Hepatocyte (in vitro differentiated cells): ENCODE measurements around the gene TJP2. TPM values are rescaled to one million over a fixed set of nuclear protein-coding genes. Genes with fewer than 3 reads are reported as not detected.

Source experiments
- DNase-seq: peaks from one replicate; pipeline ENCODE4 v3.0.0-alpha.2; 2016; ENCODE audit warnings: low spot score
- H2AFZ ChIP-seq: fragments of 200-600 bp; sonication (generic); 2 replicates; pipeline ENCODE4 v1.6.0; 2016; ENCODE audit warnings: antibody characterized with exemption, mild to moderate bottlenecking
- H3K27ac ChIP-seq: fragments of 200-600 bp; sonication (generic); 2 replicates; pipeline ENCODE4 v1.5.1; 2016; ENCODE audit warnings: mild to moderate bottlenecking
- H3K27me3 ChIP-seq: fragments of 200-600 bp; sonication (generic); 2 replicates; pipeline ENCODE4 v1.6.1; 2016
- H3K36me3 ChIP-seq: fragments of 200-600 bp; sonication (generic); replicated peaks from 2 replicates; pipeline ENCODE4 v1.5.1; 2016; ENCODE audit warnings: low read depth; ENCODE audit not compliant: insufficient read depth
- H3K4me1 ChIP-seq: fragments of 200-600 bp; sonication (generic); 2 replicates; pipeline ENCODE4 v1.5.1; 2016; ENCODE audit warnings: mild to moderate bottlenecking, moderate library complexity; ENCODE audit not compliant: insufficient read depth
- H3K4me2 ChIP-seq: fragments of 200-600 bp; sonication (generic); 2 replicates; pipeline ENCODE4 v1.6.0; 2016
- H3K4me3 ChIP-seq: fragments of 200-600 bp; sonication (generic); 2 replicates; pipeline ENCODE4 v1.5.1; 2016; ENCODE audit warnings: mild to moderate bottlenecking
- H3K79me2 ChIP-seq: fragments of 200-600 bp; sonication (generic); 2 replicates; pipeline ENCODE4 v1.6.0; 2017; ENCODE audit warnings: mild to moderate bottlenecking
- H3K9me2 ChIP-seq: fragments of 200-600 bp; sonication (generic); replicated peaks from 2 replicates; pipeline ENCODE4 v1.6.0; 2017; ENCODE audit warnings: mild to moderate bottlenecking; ENCODE audit not compliant: insufficient read depth
- H3K9me3 ChIP-seq: fragments of 200-600 bp; sonication (generic); 2 replicates; pipeline ENCODE4 v1.5.1; 2016; ENCODE audit warnings: low read depth, mild to moderate bottlenecking
- H4K20me1 ChIP-seq: fragments of 200-600 bp; sonication (generic); 2 replicates; pipeline ENCODE4 v1.6.0; 2016; ENCODE audit warnings: mild to moderate bottlenecking; ENCODE audit not compliant: insufficient read depth, poor library complexity, severe bottlenecking
- CTCF ChIP-seq: fragments of 200-600 bp; sonication (generic); IDR thresholded peaks from 2 replicates; pipeline ENCODE4 v1.5.1; 2016; ENCODE audit warnings: antibody characterized with exemption, mild to moderate bottlenecking; ENCODE audit not compliant: poor library complexity
- EZH2 ChIP-seq: fragments of 200-600 bp; sonication (generic); IDR thresholded peaks from 2 replicates; pipeline ENCODE4 v1.6.1; 2016; ENCODE audit warnings: antibody characterized with exemption, mild to moderate bottlenecking, borderline replicate concordance
- EZH2phosphoT487 ChIP-seq: fragments of 200-600 bp; sonication (generic); IDR thresholded peaks from one replicate; pipeline ENCODE4 v1.6.1; 2018; ENCODE audit warnings: antibody characterized with exemption, mild to moderate bottlenecking, low read depth, moderate library complexity; ENCODE audit not compliant: unreplicated experiment, severe bottlenecking
- WGBS: methylation state at CpG from one replicate; pipeline ENCODE4 v1.1.6; 2016; ENCODE audit warnings: low lambda C conversion rate; ENCODE audit errors: missing lambda C conversion rate; 5-methylcytosine and 5-hydroxymethylcytosine counted together
- polyA plus RNA-seq: library from polyadenylated mRNA; unstranded; fragments of >200 nt; fragmentation: Nextera tagmentation; extraction: Ambion mirVana; gene quantifications from 2 replicates; pipeline ENCODE4 v1.2.1, GENCODE V29; 2016
- total RNA-seq: library from RNA; depleted of rRNA; stranded (reverse); fragments of >200 nt; gene quantifications from 2 replicates; pipeline ENCODE4 v1.2.3, GENCODE V29; 2014

Gene TJP2
- total and polyA plus RNA-seq, 2 experiments from 2014 or later = 67.2 to 131 TPM

DNA sequence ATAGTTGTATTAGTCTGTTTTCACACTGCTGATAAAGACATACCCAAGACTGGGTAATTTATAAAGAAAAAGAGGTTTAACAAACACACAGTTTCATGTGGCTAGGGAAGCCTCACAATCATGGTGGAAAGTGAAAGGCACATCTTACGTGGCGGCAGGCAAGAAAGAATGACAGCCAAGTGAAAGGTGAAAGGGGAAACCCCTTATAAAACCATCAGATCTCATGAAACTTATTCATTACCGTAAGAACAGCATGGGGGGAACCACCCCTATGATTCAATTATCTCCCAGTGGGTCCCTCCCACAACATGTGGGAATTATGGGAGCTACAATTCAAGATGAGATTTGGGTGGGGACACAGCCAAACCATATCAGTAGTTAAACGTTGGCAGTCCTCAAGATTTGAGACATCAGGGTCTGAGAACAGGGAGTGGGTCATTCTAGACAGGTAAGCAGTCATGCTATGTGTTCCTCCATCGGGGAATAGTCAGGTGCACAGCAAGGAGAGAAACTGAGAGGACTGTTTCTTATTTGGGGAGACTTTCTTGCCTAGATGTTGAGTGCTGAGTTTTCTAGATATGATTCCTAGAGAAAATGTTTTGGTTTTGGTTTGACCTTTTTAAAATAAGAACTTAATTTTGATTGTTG is 105.1 kb downstream of the TJP2 start:
- H3K36me3 ChIP-seq = no peaks in the 10 kb centered on the region
- TF ChIP-seq EZH2phosphoT487 = no peak
- TF ChIP-seq CTCF = no peak
- no peak for TF ChIP-seq EZH2
- 93% methylated on average over 5 of the region's 5 CpGs for WGBS
- no peak overlapping the region for H3K27ac ChIP-seq
- no peak overlapping the region for H3K4me3 ChIP-seq
- no peaks in the 10 kb centered on the region for H3K9me3 ChIP-seq
- DNase-seq = no peak
- H3K4me1 ChIP-seq = no peaks in the 10 kb centered on the region
- no peaks in the 10 kb centered on the region for H3K27me3 ChIP-seq
- H3K79me2 ChIP-seq = no peaks in the 10 kb centered on the region
- H3K4me2 ChIP-seq = no peak overlapping the region
- H2AFZ ChIP-seq = no peak overlapping the region
- no peaks in the 10 kb centered on the region for H4K20me1 ChIP-seq
- H3K9me2 ChIP-seq = no peaks in the 10 kb centered on the region

DNA sequence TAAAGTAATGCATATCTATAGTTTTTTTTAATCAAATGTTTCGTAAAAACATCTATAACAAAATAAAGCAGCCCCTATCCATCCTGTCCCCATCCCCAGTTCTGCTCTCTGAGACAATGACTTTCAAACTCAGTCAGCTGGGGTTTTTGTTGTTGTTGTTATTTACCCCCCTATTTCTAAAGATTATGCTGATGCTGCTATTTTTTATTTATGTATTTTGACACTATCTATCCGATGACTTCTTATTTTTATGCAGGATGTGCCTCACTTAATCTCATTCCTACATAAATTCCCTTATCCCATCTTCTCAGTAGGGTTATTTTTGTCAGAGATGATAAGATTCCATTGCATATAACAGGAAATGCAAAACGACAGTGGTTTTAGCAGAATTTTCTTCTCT is 105.7 kb downstream of the TJP2 start:
- H4K20me1 ChIP-seq = no peaks in the 10 kb centered on the region
- TF ChIP-seq EZH2 = no peak
- no peak for TF ChIP-seq EZH2phosphoT487
- no peak for TF ChIP-seq CTCF
- DNase-seq = no peak
- H3K9me3 ChIP-seq = no peaks in the 10 kb centered on the region
- H2AFZ ChIP-seq = no peak overlapping the region
- H3K36me3 ChIP-seq = no peaks in the 10 kb centered on the region
- no peaks in the 10 kb centered on the region for H3K27me3 ChIP-seq
- H3K9me2 ChIP-seq = no peaks in the 10 kb centered on the region
- H3K27ac ChIP-seq = no peak overlapping the region
- H3K4me2 ChIP-seq = no peak overlapping the region
- WGBS = 36% methylated on average over 3 of the region's 3 CpGs
- H3K4me1 ChIP-seq = no peaks in the 10 kb centered on the region
- H3K79me2 ChIP-seq = no peaks in the 10 kb centered on the region
- no peak overlapping the region for H3K4me3 ChIP-seq

DNA sequence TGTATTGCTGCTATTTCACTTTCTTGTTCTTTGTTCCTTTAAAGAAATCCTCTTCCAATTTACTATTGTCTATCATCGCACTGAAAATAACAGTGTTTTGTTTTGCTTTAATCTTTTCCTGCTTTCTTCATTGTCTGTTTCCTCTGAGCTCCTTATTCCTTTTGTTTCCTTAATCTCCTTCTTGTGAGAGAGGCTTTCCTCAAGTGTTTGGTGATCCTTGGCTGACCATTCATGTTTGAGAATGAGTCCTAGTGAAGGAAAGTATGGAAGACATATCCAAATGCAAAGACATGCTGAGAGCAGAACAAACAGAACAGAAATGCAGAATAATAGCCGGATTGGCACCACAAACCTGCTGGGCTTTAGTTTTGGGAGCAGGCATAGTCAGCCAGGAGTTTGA is 108.9 kb downstream of the TJP2 start:
- 42% methylated on average over 2 of the region's 2 CpGs for WGBS
- Histone ChIP-seq H3K27ac (no peak overlapping the region), H3K27me3 (no peaks in the 10 kb centered on the region), H4K20me1 (no peaks in the 10 kb centered on the region), H3K4me3 (no peak overlapping the region), H2AFZ (no peak overlapping the region), H3K79me2 (no peaks in the 10 kb centered on the region), H3K4me2 (no peak overlapping the region), H3K36me3 (no peaks in the 10 kb centered on the region), H3K9me2 (no peaks in the 10 kb centered on the region), H3K9me3 (no peaks in the 10 kb centered on the region), H3K4me1 (no peaks in the 10 kb centered on the region)
- no peak for DNase-seq
- TF ChIP-seq CTCF (no peak), EZH2 (no peak), EZH2phosphoT487 (no peak)

- no peak for TF ChIP-seq CTCF
- TF ChIP-seq EZH2phosphoT487 = no peak
- no peak for TF ChIP-seq EZH2
- Histone ChIP-seq H2AFZ (no peak overlapping the region), H3K4me2 (no peak overlapping the region), H3K4me1 (peaks cover 12% of the 10 kb centered on the region), H3K9me3 (no peaks in the 10 kb centered on the region), H3K9me2 (no peaks in the 10 kb centered on the region), H3K4me3 (no peak overlapping the region), H3K27me3 (no peaks in the 10 kb centered on the region), H4K20me1 (no peaks in the 10 kb centered on the region), H3K79me2 (no peaks in the 10 kb centered on the region), H3K36me3 (no peaks in the 10 kb centered on the region), H3K27ac (no peak overlapping the region)
- whole genome bisulfite sequencing = 92% methylated on average over 3 of the region's 3 CpGs
- DNase-seq = no peak
These were observed 118.0 kb downstream of the TJP2 start for GRCh38 chr9:69292078-69292477.
